GM18909 (cell line): ENCODE measurements around the gene EXOSC2.

Experiments
- ATAC-seq: cut with Tn5 transposase; IDR thresholded peaks from one replicate; pipeline ENCODE4 v1.9.1; 2021; ENCODE audit warnings: mild to moderate bottlenecking; ENCODE audit not compliant: unreplicated experiment, poor library complexity

The EXOSC2 gene

GRCh38 chr9:130731355-130731754 lies 37.8 kb downstream of the EXOSC2 start:
- ATAC-seq = no peak

DNA sequence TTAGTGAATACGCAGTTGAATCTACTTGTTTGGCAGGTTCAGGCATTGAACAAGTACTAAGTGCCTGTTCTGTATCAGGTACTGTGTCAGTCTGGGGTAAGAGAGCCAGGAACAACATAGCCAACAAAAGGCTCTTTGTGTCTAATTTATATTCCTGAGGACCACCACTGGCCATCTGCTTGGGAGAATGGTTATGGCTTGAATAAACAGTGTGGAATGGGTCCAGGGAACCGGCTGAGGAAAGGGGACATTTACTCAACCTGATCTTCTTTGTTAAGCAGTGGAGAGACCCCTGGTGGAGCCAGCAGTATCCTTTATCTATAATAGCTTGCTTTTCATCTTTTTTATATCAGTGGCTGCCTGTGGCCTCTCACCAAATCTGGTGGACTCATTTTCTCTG lies 38.6 kb downstream of the EXOSC2 start:
- no peak for ATAC-seq

- ATAC-seq = no peak
These were observed 39.2 kb downstream of the EXOSC2 start for GRCh38 chr9:130732793-130733221.

- no peak for ATAC-seq
These were observed 42.0 kb downstream of the EXOSC2 start for GRCh38 chr9:130735566-130735965.

GRCh38 chr9:130736834-130737233 lies 43.3 kb downstream of the EXOSC2 start:
- no peak for ATAC-seq

DNA sequence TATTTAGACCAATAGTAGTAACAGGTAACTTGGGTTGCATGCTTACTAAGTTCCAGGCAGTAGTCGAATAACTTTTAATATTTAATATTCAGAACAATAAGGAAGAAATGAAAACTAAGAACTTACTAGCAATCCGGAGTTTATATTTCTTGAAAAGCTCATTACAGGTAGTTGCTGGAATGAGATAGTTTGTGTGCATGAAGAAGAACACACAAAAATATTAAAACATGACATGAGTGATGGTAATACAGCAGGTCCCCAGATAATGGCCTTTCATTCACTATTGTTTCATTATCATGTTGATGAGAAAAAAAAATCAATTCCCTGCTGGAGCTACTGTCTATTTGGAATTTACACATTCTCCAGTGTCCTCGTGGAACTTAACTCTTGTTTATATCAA lies 44.7 kb downstream of the EXOSC2 start:
- ATAC-seq = no peak

DNA sequence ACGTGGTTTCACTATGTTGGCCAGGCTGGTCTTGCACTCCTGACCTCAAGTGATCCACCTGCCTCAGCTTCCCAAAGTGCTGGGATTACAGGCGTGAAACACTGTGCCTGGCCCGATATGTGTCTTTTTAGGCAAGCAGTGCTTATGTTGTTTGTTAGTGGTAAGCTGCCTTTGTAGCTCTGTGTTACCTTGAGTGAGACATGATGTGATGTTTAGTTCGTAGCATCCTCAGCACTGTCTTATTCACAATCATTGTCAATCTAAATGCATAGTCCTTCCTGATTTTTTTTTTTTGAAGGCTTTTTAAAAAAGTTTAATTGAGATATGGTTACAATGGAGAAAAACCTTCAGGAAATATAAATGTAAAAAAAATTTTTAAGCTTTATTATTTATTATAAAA lies 45.5 kb downstream of the EXOSC2 start:
- ATAC-seq = no peak

- ATAC-seq = no peak
These were observed 46.8 kb downstream of the EXOSC2 start for GRCh38 chr9:130740218-130741023.

DNA sequence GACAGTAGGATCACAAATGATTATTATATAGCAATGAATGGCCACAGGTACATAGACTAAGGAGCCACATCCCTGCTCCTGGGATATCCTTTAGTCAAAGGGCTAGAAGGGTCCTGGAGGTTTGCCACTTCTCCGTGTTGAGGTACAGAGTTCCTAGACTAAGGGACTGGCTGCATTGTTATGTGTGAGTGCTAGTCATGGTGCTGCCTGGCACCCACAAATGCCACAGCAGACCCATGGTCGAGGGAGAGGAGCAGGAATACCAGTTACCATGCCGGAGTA lies 47.4 kb downstream of the EXOSC2 start:
- ATAC-seq = no peak

DNA sequence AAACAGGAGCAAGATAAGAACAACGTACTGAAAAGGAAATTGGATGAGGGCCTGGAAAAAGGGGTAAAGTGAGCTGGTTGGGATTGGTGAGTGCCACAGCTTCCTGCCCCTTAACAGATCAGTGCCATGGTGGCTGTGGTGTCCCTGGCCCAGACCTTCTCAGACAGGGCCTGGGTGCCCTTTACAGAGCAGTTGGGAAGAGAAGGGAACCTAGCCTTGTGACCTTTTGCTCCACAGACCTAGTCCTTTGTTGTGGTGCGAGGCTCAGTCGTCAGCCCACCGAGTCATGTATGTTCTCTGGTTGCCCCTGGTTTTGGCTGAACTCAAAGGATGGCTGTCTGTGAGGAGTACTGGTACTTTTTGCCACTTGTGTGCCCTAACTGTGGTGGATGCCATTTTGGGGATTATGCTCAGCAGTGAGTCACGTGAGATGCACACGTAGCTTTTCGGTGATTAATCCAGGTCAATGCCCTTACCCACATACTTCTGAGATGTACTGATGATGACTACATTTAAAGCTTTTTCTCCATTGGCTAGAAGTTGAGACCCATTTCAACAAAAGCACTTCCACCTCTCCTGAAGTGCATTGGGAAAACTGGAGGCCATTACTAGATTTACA lies 48.4 kb downstream of the EXOSC2 start:
- no peak for ATAC-seq

DNA sequence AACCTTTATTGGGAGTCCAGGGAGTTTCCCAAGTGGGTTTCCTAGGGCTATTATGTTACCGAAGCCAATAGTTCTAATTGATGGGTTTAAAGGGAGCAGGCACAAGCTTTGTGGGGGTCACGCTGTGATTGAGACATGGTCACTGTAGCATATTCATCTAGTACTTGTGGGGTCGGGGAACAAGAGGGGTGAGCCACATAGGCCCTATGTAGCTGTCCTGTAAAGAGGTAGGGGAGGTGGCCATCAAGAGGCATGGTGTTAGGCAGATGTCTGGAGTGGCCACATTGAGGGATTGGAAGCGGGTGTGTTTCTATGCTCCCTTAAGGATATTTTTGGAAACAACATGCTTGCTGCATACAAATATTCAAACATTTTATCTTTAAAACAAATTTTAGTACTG lies 50.1 kb downstream of the EXOSC2 start:
- no peak for ATAC-seq

DNA sequence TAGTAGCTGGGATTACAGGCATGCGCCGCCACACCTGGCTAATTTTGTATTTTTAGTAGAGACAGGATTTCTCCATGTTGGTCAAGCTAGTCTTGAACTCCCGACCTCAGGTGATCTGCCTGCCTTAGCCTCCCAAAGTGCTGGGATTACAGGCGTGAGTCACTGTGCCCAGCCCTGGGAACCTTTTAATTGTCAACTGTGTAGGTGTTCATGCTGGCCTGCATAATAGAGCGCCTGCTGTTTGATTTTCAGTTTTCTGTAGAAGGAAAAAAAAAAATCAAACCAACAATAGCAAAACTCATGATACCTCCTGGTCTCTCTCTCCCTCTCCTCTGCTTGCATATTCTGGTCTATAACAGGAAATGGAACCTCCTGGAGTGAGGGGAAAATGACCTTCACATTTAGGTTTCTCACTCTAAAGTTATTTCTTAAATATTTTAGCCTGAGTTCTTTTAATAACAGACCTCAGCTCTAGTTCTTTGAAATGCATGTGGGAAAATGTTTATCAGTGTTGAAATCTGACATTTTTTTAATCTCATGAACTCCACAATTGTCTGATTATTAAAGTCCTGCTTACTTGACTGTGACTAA lies 51.7 kb downstream of the EXOSC2 start:
- no peak for ATAC-seq

- ATAC-seq = no peak
These were observed 52.2 kb downstream of the EXOSC2 start for GRCh38 chr9:130745829-130746228.

GRCh38 chr9:130746434-130747212 lies 53.0 kb downstream of the EXOSC2 start:
- ATAC-seq = no peak

DNA sequence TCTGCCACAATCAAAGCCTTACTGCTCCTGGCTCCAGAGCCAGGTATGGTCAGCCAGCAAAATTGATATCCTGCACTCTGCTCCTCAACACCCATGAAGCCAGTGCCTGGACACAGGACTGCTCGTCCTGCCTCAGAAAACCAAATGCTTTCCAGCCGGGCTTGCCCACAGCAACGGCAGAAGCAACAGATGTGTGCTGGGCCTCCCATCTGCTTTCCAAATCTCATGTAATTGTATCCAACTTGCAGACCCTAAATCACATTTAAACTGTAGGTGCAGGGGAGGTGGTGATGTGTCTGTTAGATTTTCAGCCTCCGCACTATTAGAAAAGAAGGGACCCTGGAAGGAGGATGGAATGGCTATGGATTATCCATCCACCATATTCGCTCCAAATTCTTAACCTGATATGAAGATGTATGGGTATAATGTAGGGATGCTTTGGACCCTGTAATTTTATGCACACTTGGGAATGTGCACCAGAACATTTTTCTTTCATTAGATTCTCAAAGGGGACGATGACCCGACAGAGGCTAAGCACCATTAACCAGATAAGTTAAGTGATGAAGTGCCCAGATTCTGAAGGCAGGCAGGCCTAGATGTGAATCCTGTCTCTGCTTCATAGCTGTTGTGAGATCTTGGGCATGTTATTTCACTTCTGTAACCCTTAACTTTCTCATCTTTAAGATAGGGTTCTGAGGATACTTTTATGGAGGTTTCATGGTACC lies 58.2 kb downstream of the EXOSC2 start:
- no peak for ATAC-seq
